HepG2 (cell line): ENCODE results near the gene FBXO24. TPM values are rescaled to one million over a fixed set of nuclear protein-coding genes. Genes with fewer than 3 reads are reported as not detected.

Source experiments
- DR1 ChIP-seq: sonication (generic); formaldehyde crosslinking; IDR thresholded peaks from 2 replicates; pipeline ENCODE4 v1.8.0; 2021; ENCODE audit warnings: mild to moderate bottlenecking, missing genetic modification reagents, inconsistent platforms
- GFI1 ChIP-seq: sonication (generic); formaldehyde crosslinking; IDR thresholded peaks from 2 replicates; pipeline ENCODE4 v1.5.0; 2020; ENCODE audit warnings: missing genetic modification reagents, mild to moderate bottlenecking, borderline replicate concordance
- HCFC1 ChIP-seq: fragments of 150-350 bp; IDR thresholded peaks from 2 replicates; pipeline ENCODE4 v1.6.1; 2014; ENCODE audit warnings: low read depth, low read length
- HMG20A ChIP-seq: IDR thresholded peaks from 2 replicates; pipeline ENCODE4 v1.6.1; 2016; ENCODE audit warnings: borderline replicate concordance
- HNRNPUL1 ChIP-seq: fragments of 200-400 bp; formaldehyde crosslinking; IDR thresholded peaks from 2 replicates; pipeline ENCODE4 v1.6.1; 2017; ENCODE audit warnings: low read depth, mild to moderate bottlenecking, low read length, moderate library complexity
- KLF6 ChIP-seq: IDR thresholded peaks from 2 replicates; pipeline ENCODE4 v1.8.0; 2016; ENCODE audit warnings: missing biosample characterization, missing genetic modification reagents
- NFKB2 ChIP-seq: sonication (generic); formaldehyde crosslinking; IDR thresholded peaks from 2 replicates; pipeline ENCODE4 v1.4.0; 2020; ENCODE audit warnings: missing genetic modification reagents, borderline replicate concordance
- NKX3-1 ChIP-seq: sonication (generic); formaldehyde crosslinking; IDR thresholded peaks from 2 replicates; pipeline ENCODE4 v1.5.0; 2020; ENCODE audit warnings: missing genetic modification reagents
- RXRA ChIP-seq: sonication (generic); formaldehyde crosslinking; IDR thresholded peaks from 2 replicates; pipeline ENCODE4 v1.5.1; 2020; ENCODE audit warnings: missing genetic modification reagents
- ZFP37 ChIP-seq: sonication (generic); formaldehyde crosslinking; IDR thresholded peaks from 2 replicates; pipeline ENCODE4 v1.4.0; 2020; ENCODE audit warnings: missing genetic modification reagents, borderline replicate concordance
- ZNF121 ChIP-seq: sonication (generic); formaldehyde crosslinking; IDR thresholded peaks from 2 replicates; pipeline ENCODE4 v1.5.0; 2020; ENCODE audit warnings: mild to moderate bottlenecking, missing genetic modification reagents
- ZNF687 ChIP-seq: sonication (generic); formaldehyde crosslinking; IDR thresholded peaks from 2 replicates; pipeline ENCODE4 v1.5.1; 2020; ENCODE audit warnings: mild to moderate bottlenecking, missing genetic modification reagents, moderate library complexity
- polyA plus RNA-seq, 8 experiments: library from polyadenylated mRNA; depleted of rRNA in 3 of 8; stranded (reverse) in 7 of 8; unstranded in 1 of 8; fragments of >200 nt; fragmentation: Illumina TruSeq in 4 of 8; extraction: Trizol in 4 of 8; gene quantifications; 2 replicates each; pipeline versions ENCODE4 v1.2.1 to v1.2.3, GENCODE V29; 2011 to 2016; ENCODE audit warnings: low read depth in 4 of 8, missing spikeins in 1 of 8, mixed read lengths in 1 of 8; ENCODE audit not compliant: insufficient read depth in 1 of 8
- total RNA-seq, 5 experiments: library from RNA; depleted of rRNA; stranded (reverse); fragments of >200 nt; fragmentation: Illumina TruSeq; extraction: Trizol; gene quantifications; 2 replicates each; pipeline ENCODE4 v1.2.3, GENCODE V29; 2016; ENCODE audit warnings: low read depth in 1 of 5
- TF ChIP-seq, protein P1 (sequence below): fragments of 450-650 bp; IDR thresholded peaks from 2 replicates; pipeline ENCODE4 v1.6.1; 2017; ENCODE audit warnings: mild to moderate bottlenecking
- TF ChIP-seq, protein P2 (sequence below), 2 experiments: sonication (generic) in 1 of 2; formaldehyde crosslinking in 1 of 2; IDR thresholded peaks; 2 replicates each; pipeline versions ENCODE4 v1.4.0 to v1.6.1; 2016 to 2020; ENCODE audit warnings: borderline replicate concordance in 1 of 2, low read depth in 1 of 2, mild to moderate bottlenecking in 1 of 2, missing genetic modification reagents in 1 of 2
- TF ChIP-seq, protein P3 (sequence below): sonication (generic); formaldehyde crosslinking; IDR thresholded peaks from 2 replicates; pipeline ENCODE4 v1.5.0; 2020; ENCODE audit warnings: mild to moderate bottlenecking, missing genetic modification reagents, moderate library complexity

The FBXO24 gene
- total and polyA plus RNA-seq, 2 of the 13 experiments (the other 11 are each of a cell fraction or from before 2014, with no cell fraction given): 0.20 to 0.55 TPM

- TF ChIP-seq HCFC1: no peak
- peak; percentile 77; the same call in 1 of the 2 replicates for TF ChIP-seq NFKB2
- TF ChIP-seq RXRA (CRISPR knock-in tag): peak; percentile 80; the same call in 1 of the 2 replicates
- TF ChIP-seq, protein P1, sequence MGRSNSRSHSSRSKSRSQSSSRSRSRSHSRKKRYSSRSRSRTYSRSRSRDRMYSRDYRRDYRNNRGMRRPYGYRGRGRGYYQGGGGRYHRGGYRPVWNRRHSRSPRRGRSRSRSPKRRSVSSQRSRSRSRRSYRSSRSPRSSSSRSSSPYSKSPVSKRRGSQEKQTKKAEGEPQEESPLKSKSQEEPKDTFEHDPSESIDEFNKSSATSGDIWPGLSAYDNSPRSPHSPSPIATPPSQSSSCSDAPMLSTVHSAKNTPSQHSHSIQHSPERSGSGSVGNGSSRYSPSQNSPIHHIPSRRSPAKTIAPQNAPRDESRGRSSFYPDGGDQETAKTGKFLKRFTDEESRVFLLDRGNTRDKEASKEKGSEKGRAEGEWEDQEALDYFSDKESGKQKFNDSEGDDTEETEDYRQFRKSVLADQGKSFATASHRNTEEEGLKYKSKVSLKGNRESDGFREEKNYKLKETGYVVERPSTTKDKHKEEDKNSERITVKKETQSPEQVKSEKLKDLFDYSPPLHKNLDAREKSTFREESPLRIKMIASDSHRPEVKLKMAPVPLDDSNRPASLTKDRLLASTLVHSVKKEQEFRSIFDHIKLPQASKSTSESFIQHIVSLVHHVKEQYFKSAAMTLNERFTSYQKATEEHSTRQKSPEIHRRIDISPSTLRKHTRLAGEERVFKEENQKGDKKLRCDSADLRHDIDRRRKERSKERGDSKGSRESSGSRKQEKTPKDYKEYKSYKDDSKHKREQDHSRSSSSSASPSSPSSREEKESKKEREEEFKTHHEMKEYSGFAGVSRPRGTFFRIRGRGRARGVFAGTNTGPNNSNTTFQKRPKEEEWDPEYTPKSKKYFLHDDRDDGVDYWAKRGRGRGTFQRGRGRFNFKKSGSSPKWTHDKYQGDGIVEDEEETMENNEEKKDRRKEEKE: no peak
- peak; percentile 79; the same call in 1 of the 2 replicates for TF ChIP-seq ZNF121 (CRISPR knock-in tag)
- TF ChIP-seq DR1 (CRISPR knock-in tag): peak; percentile 11; the same call in 1 of the 2 replicates
- TF ChIP-seq HNRNPUL1: no peak
- TF ChIP-seq NKX3-1: peak; percentile 4; the same call in 1 of the 2 replicates
- TF ChIP-seq, protein P2, sequence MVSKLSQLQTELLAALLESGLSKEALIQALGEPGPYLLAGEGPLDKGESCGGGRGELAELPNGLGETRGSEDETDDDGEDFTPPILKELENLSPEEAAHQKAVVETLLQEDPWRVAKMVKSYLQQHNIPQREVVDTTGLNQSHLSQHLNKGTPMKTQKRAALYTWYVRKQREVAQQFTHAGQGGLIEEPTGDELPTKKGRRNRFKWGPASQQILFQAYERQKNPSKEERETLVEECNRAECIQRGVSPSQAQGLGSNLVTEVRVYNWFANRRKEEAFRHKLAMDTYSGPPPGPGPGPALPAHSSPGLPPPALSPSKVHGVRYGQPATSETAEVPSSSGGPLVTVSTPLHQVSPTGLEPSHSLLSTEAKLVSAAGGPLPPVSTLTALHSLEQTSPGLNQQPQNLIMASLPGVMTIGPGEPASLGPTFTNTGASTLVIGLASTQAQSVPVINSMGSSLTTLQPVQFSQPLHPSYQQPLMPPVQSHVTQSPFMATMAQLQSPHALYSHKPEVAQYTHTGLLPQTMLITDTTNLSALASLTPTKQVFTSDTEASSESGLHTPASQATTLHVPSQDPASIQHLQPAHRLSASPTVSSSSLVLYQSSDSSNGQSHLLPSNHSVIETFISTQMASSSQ (IDR thresholded peaks at IDR 0.05; ENCODE audit: low read depth): no peak
- TF ChIP-seq, protein P2 (CRISPR knock-in tag; IDR thresholded peaks at IDR 0.05; ENCODE audit: borderline replicate concordance): peak; percentile 80
- peak; percentile 32; the same call in 1 of the 2 replicates for TF ChIP-seq HMG20A (CRISPR knock-in tag)
- TF ChIP-seq ZFP37 (CRISPR knock-in tag): peak; percentile 78; the same call in 1 of the 2 replicates
- TF ChIP-seq ZNF687: peak; percentile 92
- TF ChIP-seq GFI1: peak; percentile 60
- TF ChIP-seq, protein P3, sequence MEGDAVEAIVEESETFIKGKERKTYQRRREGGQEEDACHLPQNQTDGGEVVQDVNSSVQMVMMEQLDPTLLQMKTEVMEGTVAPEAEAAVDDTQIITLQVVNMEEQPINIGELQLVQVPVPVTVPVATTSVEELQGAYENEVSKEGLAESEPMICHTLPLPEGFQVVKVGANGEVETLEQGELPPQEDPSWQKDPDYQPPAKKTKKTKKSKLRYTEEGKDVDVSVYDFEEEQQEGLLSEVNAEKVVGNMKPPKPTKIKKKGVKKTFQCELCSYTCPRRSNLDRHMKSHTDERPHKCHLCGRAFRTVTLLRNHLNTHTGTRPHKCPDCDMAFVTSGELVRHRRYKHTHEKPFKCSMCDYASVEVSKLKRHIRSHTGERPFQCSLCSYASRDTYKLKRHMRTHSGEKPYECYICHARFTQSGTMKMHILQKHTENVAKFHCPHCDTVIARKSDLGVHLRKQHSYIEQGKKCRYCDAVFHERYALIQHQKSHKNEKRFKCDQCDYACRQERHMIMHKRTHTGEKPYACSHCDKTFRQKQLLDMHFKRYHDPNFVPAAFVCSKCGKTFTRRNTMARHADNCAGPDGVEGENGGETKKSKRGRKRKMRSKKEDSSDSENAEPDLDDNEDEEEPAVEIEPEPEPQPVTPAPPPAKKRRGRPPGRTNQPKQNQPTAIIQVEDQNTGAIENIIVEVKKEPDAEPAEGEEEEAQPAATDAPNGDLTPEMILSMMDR: no peak
- peak; percentile 88 for TF ChIP-seq KLF6
Observed at GRCh38 chr7:100568176-100568895, 17.8 kb upstream of the FBXO24 start (continued).
